Activated CD8-positive, alpha-beta memory T cell treated with anti-CD3 and anti-CD28 coated beads for 36 hours (primary cell): ENCODE results near the gene UBE2R2. TPM values are rescaled to one million over a fixed set of nuclear protein-coding genes. Genes with fewer than 3 reads are reported as not detected.
"Not testable (repeated sequence)": the region's sequence is repeated elsewhere in the genome, so short reads cannot be mapped to it uniquely, and the experiment has no call there.

Experiments used
- CTCF ChIA-PET: fragments of 350-600 bp; sonication (Branson Sonifier 250); formaldehyde crosslinking; loops from one replicate; lab custom pipeline; 2021; ENCODE audit warnings: antibody characterized with exemption; lab: Charles Lee
- POLR2A ChIA-PET: fragments of 350-600 bp; sonication (Branson Sonifier 250); formaldehyde crosslinking; loops from one replicate; lab custom pipeline; 2021; ENCODE audit warnings: antibody characterized with exemption; lab: Charles Lee
- total RNA-seq, 2 experiments: library from RNA; stranded (reverse); gene quantifications; one replicate each; pipeline ENCODE4 v1.2.3, GENCODE V29; 2021

UBE2R2 gene
- 10 to 100 TPM; 33.6 to 34.0 TPM for total RNA-seq

- POLR2A ChIA-PET: interaction anchor here (0.6 to 2.5 kb wide), 4 partner anchors 18 to 232 kb away, joined by 3 to 10 read pairs (median 6); partner anchors contain the start of gene UBAP2
- CTCF ChIA-PET: interaction anchor here (2.2 kb wide), 1 partner anchor 35 kb away, joined by 6 read pairs; no protein-coding TSS in a partner anchor
Measured at GRCh38 chr9:33816327-33817252, at the start of gene UBE2R2. Gene UBE2R2 (plus strand): TSS chr9:33817160. CDS start chr9:33817758, 598 bp downstream.

- POLR2A ChIA-PET, CTCF ChIA-PET: not testable (repeated sequence)
Measured at GRCh38 chr9:33770156-33770880, 46.6 kb upstream of the UBE2R2 start.

- POLR2A ChIA-PET, CTCF ChIA-PET: not testable (repeated sequence)
Measured at GRCh38 chr9:33773135-33773534, 43.8 kb upstream of the UBE2R2 start.

- CTCF ChIA-PET, POLR2A ChIA-PET: not testable (repeated sequence)
Measured at GRCh38 chr9:33774074-33774659, 42.8 kb upstream of the UBE2R2 start.

- ChIA-PET POLR2A (no interaction called here), CTCF (no interaction called here)
Measured at GRCh38 chr9:33776578-33776977, 40.4 kb upstream of the UBE2R2 start.

GRCh38 chr9:33778700-33779351, 38.1 kb upstream of the UBE2R2 start:
- ChIA-PET POLR2A (interaction anchor here (0.6 kb wide), 2 partner anchors 40 to 94 kb away, joined by 5 to 10 read pairs; no protein-coding TSS in a partner anchor), CTCF (interaction anchor here (0.6 to 2.4 kb wide), 8 partner anchors 9 to 156 kb away, joined by 3 to 17 read pairs (median 4); no protein-coding TSS in a partner anchor)

- ChIA-PET CTCF (no interaction called here), POLR2A (no interaction called here)
Measured at GRCh38 chr9:33780276-33780675, 36.7 kb upstream of the UBE2R2 start.

GRCh38 chr9:33781736-33782135, 35.2 kb upstream of the UBE2R2 start:
- POLR2A ChIA-PET: interaction anchor here (0.6 kb wide), 1 partner anchor 236 kb away, joined by 8 read pairs; no protein-coding TSS in a partner anchor
- CTCF ChIA-PET: interaction anchor here (0.6 kb wide), 1 partner anchor 223 kb away, joined by 3 read pairs; no protein-coding TSS in a partner anchor

GRCh38 chr9:33782395-33783152, 34.4 kb upstream of the UBE2R2 start:
- POLR2A ChIA-PET: no interaction called here

GRCh38 chr9:33785914-33786313, 31.0 kb upstream of the UBE2R2 start:
- ChIA-PET CTCF (no interaction called here), POLR2A (no interaction called here)

More at GRCh38 chr9:33782395-33783152, 34.4 kb upstream of the UBE2R2 start:
- CTCF ChIA-PET: interaction anchor here (0.5 kb wide), 1 partner anchor 61 kb away, joined by 7 read pairs; no protein-coding TSS in a partner anchor

GRCh38 chr9:33786681-33787080, 30.3 kb upstream of the UBE2R2 start:
- ChIA-PET POLR2A (no interaction called here), CTCF (no interaction called here)

GRCh38 chr9:33787839-33788238, 29.1 kb upstream of the UBE2R2 start:
- POLR2A ChIA-PET: no interaction called here

GRCh38 chr9:33789429-33789828, 27.5 kb upstream of the UBE2R2 start:
- CTCF ChIA-PET, POLR2A ChIA-PET: not testable (repeated sequence)

More at GRCh38 chr9:33787839-33788238, 29.1 kb upstream of the UBE2R2 start:
- CTCF ChIA-PET: interaction anchor here (2.0 kb wide), 1 partner anchor 9 kb away, joined by 5 read pairs; no protein-coding TSS in a partner anchor

GRCh38 chr9:33791117-33791516, 25.8 kb upstream of the UBE2R2 start:
- CTCF ChIA-PET: interaction anchor here (1.5 kb wide), 1 partner anchor 167 kb away, joined by 3 read pairs; no protein-coding TSS in a partner anchor
- POLR2A ChIA-PET: no interaction called here

GRCh38 chr9:33793496-33793895, 23.5 kb upstream of the UBE2R2 start:
- CTCF ChIA-PET, POLR2A ChIA-PET: not testable (repeated sequence)

GRCh38 chr9:33794560-33794959, 22.4 kb upstream of the UBE2R2 start:
- CTCF ChIA-PET: no interaction called here
- POLR2A ChIA-PET: no interaction called here

- CTCF ChIA-PET: no interaction called here
- POLR2A ChIA-PET: no interaction called here
Measured at GRCh38 chr9:33795281-33795680, 21.7 kb upstream of the UBE2R2 start, which contains the start of gene PRSS3. Gene PRSS3 (plus strand): TSS chr9:33795561. CDS start chr9:33795574, 13 bp downstream.

- CTCF ChIA-PET: no interaction called here
Measured at GRCh38 chr9:33795819-33796218, 21.1 kb upstream of the UBE2R2 start.

More at GRCh38 chr9:33795819-33796218, 21.1 kb upstream of the UBE2R2 start:
- POLR2A ChIA-PET: no interaction called here
